ENCODE measurements around the gene MYH7B.

MYH7B gene

DNA sequence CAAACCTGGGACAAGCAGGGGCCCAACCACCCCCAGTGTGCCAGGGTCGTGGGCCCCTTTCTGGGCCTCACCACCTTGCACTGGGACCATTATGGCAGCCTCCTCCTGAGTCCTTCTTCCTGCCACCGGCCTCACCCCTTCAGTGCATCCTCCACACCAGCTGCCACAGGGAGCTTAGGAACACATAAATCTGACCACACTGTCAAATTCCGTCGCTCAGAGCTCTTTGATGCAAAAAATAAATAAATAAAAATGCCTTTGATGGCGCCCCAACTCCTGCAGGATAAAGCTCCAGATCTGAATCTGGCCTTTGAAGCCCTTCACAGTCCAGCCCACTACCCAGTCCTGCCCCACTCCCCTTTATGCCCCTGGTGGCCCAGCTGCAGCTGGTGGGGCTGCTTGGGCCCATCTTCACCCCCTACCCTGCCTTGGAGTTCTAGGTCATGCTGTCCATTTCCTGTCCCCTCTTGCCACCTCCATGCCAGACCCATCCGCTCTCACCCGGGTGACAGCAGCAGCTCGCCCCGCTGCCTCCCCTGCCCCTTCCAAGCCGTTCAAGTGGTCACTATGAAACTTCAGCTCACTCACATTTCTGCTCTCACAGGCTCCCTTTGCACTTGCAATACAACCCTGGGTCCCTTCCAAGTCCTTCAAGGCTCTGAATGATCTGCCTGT lies 16.0 kb downstream of the MYH7B start:
- no peaks in the 10 kb centered on the region for H3K36me3 ChIP-seq (ENCODE audit: control insufficient read depth, insufficient read depth, low read length)
- 91 to 94% methylated on average over 10 of the region's 10 CpGs for WGBS, 2 experiments
- H3K9me3 ChIP-seq (ENCODE audit: control insufficient read depth, low read length) = no peaks in the 10 kb centered on the region
- no peaks in the 10 kb centered on the region for H3K27me3 ChIP-seq (ENCODE audit: control insufficient read depth, insufficient read depth, low read length, poor library complexity, severe bottlenecking)
- H3K4me1 ChIP-seq (ENCODE audit: control insufficient read depth, insufficient read depth, low read length) = peaks cover 4% of the 10 kb centered on the region
- no peak overlapping the region for H3K27ac ChIP-seq (ENCODE audit: insufficient read depth, low read depth, low read length, poor library complexity, severe bottlenecking)
- no peak overlapping the region for H3K4me3 ChIP-seq (ENCODE audit: insufficient read depth, low read depth, low read length)

DNA sequence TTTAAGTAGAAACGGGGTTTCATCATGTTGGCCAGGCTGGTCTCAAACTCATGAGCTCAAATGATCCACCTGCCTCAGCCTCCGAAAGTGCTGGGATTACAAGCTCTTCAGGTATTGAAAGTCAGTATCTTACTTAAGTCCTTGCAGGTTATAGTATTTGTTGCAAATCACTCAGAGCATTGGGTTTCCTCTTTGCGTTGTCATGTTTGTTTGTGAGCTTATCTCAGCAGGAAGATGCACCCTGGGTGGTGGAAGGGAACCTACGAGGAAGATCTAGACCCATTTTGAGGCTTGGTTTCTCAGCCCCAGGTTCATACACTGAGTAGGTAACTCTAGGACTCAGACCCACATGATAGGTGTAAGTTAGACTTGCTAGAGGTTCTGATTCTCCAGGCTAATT lies 18.6 kb downstream of the MYH7B start:
- Histone ChIP-seq H3K27ac (ENCODE audit: insufficient read depth, low read depth, low read length, poor library complexity, severe bottlenecking) (no peak overlapping the region), H3K4me1 (ENCODE audit: control insufficient read depth, insufficient read depth, low read length) (no peaks in the 10 kb centered on the region), H3K27me3 (ENCODE audit: control insufficient read depth, insufficient read depth, low read length, poor library complexity, severe bottlenecking) (no peaks in the 10 kb centered on the region), H3K4me3 (ENCODE audit: insufficient read depth, low read depth, low read length) (no peak overlapping the region), H3K9me3 (ENCODE audit: control insufficient read depth, low read length) (no peaks in the 10 kb centered on the region), H3K36me3 (ENCODE audit: control insufficient read depth, insufficient read depth, low read length) (no peaks in the 10 kb centered on the region)
- WGBS, 2 experiments = 68 to 70% methylated on average over 4 of the region's 4 CpGs

DNA sequence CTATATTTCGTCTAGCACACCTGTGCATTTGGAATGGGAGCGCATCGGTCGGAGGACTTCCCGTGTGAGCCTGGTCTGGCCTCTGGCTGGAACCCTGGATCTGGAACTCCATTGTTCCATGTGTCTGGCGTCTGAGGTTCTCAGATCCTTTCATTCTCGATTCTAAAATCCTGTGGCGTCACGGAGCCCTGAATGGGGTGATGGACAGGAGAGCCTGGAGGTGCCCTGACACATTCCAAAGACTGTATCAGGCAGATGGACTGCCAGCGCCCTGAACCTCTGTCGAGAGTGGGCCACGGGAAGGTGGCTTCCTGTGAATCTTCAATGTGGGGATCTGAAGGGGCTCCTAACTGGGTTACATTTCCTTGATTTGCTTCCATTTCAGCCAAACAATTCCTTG lies 20.6 kb downstream of the MYH7B start:
- Histone ChIP-seq H3K27me3 (ENCODE audit: control insufficient read depth, insufficient read depth, low read length, poor library complexity, severe bottlenecking) (no peaks in the 10 kb centered on the region), H3K4me1 (ENCODE audit: control insufficient read depth, insufficient read depth, low read length) (no peaks in the 10 kb centered on the region), H3K4me3 (ENCODE audit: insufficient read depth, low read depth, low read length) (no peak overlapping the region), H3K9me3 (ENCODE audit: control insufficient read depth, low read length) (no peaks in the 10 kb centered on the region), H3K36me3 (ENCODE audit: control insufficient read depth, insufficient read depth, low read length) (no peaks in the 10 kb centered on the region), H3K27ac (ENCODE audit: insufficient read depth, low read depth, low read length, poor library complexity, severe bottlenecking) (no peak overlapping the region)
- WGBS, 2 experiments = 91 to 94% methylated on average over 12 of the region's 12 CpGs

DNA sequence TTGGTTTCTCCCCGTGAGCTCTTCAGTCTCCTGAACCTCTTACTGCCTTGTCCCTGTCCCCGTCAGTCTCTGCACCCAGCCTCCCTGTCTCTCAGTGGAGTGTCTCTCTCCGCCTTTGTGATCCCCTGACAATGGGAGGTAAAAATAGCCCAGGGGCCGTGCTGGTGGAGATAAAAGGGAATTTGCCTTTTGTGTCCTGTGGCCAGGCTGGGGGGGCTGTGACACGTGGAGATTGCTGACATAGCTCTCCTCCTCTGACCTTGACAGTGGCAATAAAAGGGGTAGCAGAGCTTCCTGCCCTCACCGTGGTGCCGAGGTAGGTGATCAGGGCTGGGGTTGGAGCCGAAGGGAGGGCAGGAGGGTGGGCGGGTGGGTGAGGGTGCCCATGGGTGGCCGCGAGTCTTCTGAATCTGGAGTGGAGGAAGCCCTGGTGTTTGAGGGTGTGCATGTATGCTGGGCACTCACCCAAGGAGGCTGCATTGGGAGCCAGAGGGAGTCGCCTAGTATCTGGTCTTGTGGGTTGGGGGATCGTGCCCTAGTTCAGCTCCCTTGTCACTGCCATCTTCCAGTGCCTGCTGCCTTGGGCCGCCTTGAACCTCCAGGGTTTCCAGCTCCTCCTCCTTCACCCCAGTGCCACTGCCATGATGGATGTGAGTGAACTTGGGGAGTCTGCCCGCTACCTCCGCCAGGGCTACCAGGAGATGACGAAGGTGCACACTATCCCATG lies 21.9 kb downstream of the MYH7B start:
- no peak overlapping the region for H3K4me3 ChIP-seq (ENCODE audit: insufficient read depth, low read depth, low read length)
- no peaks in the 10 kb centered on the region for H3K27me3 ChIP-seq (ENCODE audit: control insufficient read depth, insufficient read depth, low read length, poor library complexity, severe bottlenecking)
- WGBS, 2 experiments = 70 to 71% methylated on average over 17 of the region's 17 CpGs
- H3K9me3 ChIP-seq (ENCODE audit: control insufficient read depth, low read length) = no peaks in the 10 kb centered on the region
- H3K27ac ChIP-seq (ENCODE audit: insufficient read depth, low read depth, low read length, poor library complexity, severe bottlenecking) = no peak overlapping the region
- H3K36me3 ChIP-seq (ENCODE audit: control insufficient read depth, insufficient read depth, low read length) = no peaks in the 10 kb centered on the region
- H3K4me1 ChIP-seq (ENCODE audit: control insufficient read depth, insufficient read depth, low read length) = no peaks in the 10 kb centered on the region

DNA sequence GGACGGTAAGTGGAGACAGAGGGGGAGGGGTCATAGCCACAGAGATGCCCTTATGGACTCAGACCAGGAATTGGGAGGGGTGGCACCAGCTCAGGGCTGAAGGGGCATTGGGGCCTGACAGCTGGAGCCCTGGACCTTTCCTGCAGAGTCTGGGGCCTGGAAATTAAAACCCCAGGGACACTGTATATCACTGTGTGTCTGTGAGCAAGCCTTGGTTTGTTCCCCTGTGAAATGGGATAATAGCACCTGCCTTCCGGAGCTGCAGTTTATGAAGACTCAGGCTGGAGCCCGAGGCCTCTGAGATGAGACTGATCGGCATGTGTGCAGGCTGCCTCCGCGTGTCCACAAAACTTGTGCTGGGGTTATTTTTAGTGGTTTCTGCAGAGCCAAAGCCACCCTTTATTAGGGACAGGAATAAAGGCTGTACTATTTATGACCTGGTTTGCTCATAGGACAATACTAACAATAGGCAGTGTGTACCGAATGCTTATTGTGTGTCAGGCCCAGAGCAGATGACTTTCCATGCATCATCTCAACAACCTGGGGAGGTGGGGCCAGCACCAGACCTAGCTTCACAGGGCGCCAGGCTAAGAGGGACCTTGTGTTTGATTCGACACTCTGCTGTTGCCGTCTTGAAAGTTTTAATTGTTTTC lies 22.6 kb downstream of the MYH7B start:
- no peaks in the 10 kb centered on the region for H3K27me3 ChIP-seq (ENCODE audit: control insufficient read depth, insufficient read depth, low read length, poor library complexity, severe bottlenecking)
- 89 to 90% methylated on average over 10 of the region's 10 CpGs for WGBS, 2 experiments
- H3K4me3 ChIP-seq (ENCODE audit: insufficient read depth, low read depth, low read length) = no peak overlapping the region
- H3K36me3 ChIP-seq (ENCODE audit: control insufficient read depth, insufficient read depth, low read length) = no peaks in the 10 kb centered on the region
- H3K9me3 ChIP-seq (ENCODE audit: control insufficient read depth, low read length) = no peaks in the 10 kb centered on the region
- H3K4me1 ChIP-seq (ENCODE audit: control insufficient read depth, insufficient read depth, low read length) = peaks cover 4% of the 10 kb centered on the region
- H3K27ac ChIP-seq (ENCODE audit: insufficient read depth, low read depth, low read length, poor library complexity, severe bottlenecking) = no peak overlapping the region

DNA sequence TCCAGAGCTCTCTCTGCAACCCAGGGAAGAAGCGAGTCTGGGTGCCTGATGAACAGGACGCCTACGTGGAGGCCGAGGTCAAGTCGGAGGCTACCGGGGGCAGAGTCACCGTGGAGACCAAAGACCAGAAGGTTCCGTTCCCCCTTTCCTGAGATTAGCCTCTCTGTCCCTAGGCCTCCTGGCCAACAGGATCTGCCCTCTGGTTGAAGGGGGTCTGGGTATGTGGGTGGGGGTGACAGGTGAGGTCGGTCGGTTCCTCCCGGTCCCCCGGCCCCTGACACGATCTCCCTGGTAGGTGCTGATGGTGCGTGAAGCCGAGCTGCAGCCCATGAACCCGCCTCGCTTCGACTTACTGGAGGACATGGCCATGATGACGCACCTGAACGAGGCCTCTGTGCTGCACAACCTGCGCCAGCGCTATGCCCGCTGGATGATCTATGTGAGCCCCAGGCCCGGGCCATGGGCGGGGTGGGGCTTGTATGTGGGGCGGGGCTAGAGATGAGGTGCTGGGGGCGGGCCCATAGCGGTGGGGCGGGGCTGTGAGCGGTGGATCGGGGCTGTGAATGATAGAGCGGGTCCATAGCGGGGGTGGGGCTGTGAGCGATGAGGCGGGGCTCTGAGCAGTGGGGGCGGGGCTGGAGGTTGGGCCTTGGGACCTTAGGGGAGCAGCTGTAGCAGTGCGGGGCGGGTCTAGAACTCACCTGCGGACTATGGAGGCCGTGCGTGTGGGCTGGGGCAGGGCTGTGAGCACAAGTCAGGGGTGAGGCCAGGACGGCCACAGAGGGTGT lies 23.9 kb downstream of the MYH7B start:
- Histone ChIP-seq H3K27me3 (ENCODE audit: control insufficient read depth, insufficient read depth, low read length, poor library complexity, severe bottlenecking) (peaks cover 7% of the 10 kb centered on the region), H3K9me3 (ENCODE audit: control insufficient read depth, low read length) (no peaks in the 10 kb centered on the region), H3K4me1 (ENCODE audit: control insufficient read depth, insufficient read depth, low read length) (peaks cover 16% of the 10 kb centered on the region), H3K4me3 (ENCODE audit: insufficient read depth, low read depth, low read length) (no peak overlapping the region), H3K27ac (ENCODE audit: insufficient read depth, low read depth, low read length, poor library complexity, severe bottlenecking) (no peak overlapping the region), H3K36me3 (ENCODE audit: control insufficient read depth, insufficient read depth, low read length) (no peaks in the 10 kb centered on the region)
- WGBS, 2 experiments = 90 to 95% methylated on average over 42 of the region's 42 CpGs

DNA sequence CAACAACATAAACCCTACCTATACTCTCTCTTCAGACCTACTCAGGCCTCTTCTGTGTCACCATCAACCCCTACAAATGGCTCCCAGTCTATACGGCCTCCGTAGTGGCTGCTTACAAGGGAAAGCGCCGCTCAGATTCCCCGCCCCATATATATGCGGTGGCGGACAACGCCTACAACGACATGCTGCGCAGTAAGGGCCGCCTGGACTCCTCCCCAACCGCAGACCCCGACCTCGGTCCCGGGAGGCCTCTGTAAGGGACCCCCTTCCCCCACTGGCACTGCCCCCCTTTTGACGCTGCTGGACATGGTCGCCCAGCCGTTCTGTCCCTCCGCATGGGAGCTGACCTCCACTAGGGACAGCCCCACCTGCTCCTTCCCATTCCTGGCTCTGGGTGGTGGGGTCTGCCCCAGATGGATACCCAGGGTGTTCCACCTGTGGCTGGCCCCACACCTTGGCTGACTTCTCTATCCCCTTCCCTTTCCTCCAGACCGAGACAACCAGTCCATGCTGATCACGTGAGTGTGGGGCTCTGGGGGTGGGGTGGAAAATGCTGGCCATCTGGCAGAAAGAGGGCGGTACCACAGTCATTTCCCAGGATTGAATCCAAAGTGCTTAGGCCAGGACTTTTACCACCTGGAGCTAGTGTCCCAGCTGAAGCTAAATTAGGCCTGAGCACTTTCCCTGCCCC lies 25.0 kb downstream of the MYH7B start:
- Histone ChIP-seq H3K27me3 (ENCODE audit: control insufficient read depth, insufficient read depth, low read length, poor library complexity, severe bottlenecking) (peaks cover 7% of the 10 kb centered on the region), H3K4me1 (ENCODE audit: control insufficient read depth, insufficient read depth, low read length) (peaks cover 22% of the 10 kb centered on the region), H3K4me3 (ENCODE audit: insufficient read depth, low read depth, low read length) (no peak overlapping the region), H3K36me3 (ENCODE audit: control insufficient read depth, insufficient read depth, low read length) (no peaks in the 10 kb centered on the region), H3K27ac (ENCODE audit: insufficient read depth, low read depth, low read length, poor library complexity, severe bottlenecking) (no peak overlapping the region), H3K9me3 (ENCODE audit: control insufficient read depth, low read length) (no peaks in the 10 kb centered on the region)
- 89 to 91% methylated on average over 22 of the region's 22 CpGs for WGBS, 2 experiments

DNA sequence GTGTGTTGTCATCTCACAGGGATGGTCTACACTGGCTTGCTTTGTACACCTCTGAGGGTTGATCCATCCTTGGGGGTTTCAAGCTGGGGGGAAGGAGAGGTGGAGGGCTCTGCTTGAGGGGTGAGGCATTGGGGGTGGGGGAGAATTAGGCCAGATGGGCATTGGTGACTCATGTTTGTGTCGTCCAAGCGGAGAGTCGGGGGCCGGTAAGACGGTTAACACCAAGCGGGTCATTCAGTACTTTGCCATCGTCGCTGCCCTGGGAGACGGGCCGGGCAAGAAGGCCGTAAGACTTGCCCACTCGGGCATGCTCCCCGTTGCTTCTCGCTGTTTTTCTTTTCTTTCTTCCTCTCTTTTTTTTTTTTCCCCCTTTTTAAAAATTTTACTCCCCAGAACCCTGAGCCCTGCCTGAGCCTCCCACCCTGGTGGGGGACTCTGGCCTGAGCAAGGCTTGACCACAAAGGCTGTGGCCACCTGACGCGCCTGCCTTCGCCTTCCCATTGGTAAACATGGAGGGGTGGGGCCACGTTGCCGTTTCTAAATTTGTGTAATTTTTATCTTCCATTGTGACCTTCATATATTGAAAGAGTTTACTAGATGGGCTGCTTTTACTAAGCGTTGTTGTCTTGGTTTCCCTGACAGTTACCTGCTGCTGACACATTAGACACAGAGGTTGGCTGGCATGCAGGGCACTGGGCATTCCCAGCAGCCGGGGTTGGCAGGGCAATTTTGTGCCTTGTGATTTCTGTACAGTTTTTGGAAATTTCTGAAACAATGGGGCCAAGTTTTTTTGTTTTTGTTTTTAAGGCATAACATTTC lies 26.8 kb downstream of the MYH7B start:
- H3K4me1 ChIP-seq (ENCODE audit: control insufficient read depth, insufficient read depth, low read length) = peaks cover 26% of the 10 kb centered on the region
- no peaks in the 10 kb centered on the region for H3K9me3 ChIP-seq (ENCODE audit: control insufficient read depth, low read length)
- no peaks in the 10 kb centered on the region for H3K36me3 ChIP-seq (ENCODE audit: control insufficient read depth, insufficient read depth, low read length)
- H3K27ac ChIP-seq (ENCODE audit: insufficient read depth, low read depth, low read length, poor library complexity, severe bottlenecking) = no peak overlapping the region
- H3K27me3 ChIP-seq (ENCODE audit: control insufficient read depth, insufficient read depth, low read length, poor library complexity, severe bottlenecking) = peaks cover 7% of the 10 kb centered on the region
- 93 to 95% methylated on average over 21 of the region's 21 CpGs for WGBS, 2 experiments
- no peak overlapping the region for H3K4me3 ChIP-seq (ENCODE audit: insufficient read depth, low read depth, low read length)

DNA sequence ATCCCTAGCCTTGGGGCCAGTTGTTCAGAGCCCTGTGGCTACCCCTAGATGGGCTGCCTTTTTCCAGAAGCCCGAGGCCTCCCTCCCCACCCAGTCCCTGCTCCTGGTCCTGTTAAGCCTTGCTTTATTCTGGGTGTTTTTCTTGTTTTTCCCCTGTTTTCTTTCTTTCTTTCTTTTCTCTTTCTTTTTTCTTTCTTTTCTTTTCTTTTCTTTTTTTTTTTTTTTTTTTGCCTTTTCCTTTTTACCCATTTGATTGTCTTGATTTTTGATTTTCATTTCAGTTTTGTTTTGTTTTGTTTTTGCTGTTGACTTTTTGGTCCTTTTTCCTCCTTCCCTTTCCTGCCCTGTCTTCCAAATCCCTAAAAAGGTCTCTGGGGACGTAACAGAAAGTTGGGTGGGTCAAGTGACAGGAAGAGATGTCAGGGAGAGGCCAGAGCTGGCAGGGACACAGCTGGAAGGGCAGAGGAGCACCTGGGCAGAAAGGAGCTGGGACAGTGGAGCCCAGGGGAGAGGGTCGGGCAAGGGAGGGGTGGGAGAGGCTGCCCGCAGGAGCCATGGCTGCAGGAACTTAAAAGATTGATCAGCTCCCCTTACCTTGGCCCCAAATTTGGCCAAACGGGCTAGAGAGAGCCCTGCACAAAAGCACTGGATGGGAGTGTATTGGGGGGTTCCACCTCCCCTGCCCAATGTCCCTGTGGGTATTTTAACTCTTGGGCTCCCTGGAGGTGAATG lies 27.6 kb downstream of the MYH7B start:
- H3K27ac ChIP-seq (ENCODE audit: insufficient read depth, low read depth, low read length, poor library complexity, severe bottlenecking) = no peak overlapping the region
- 42 to 53% methylated on average over 5 of the region's 5 CpGs for WGBS, 2 experiments
- H3K27me3 ChIP-seq (ENCODE audit: control insufficient read depth, insufficient read depth, low read length, poor library complexity, severe bottlenecking) = peaks cover 7% of the 10 kb centered on the region
- no peaks in the 10 kb centered on the region for H3K9me3 ChIP-seq (ENCODE audit: control insufficient read depth, low read length)
- H3K4me1 ChIP-seq (ENCODE audit: control insufficient read depth, insufficient read depth, low read length) = peaks cover 26% of the 10 kb centered on the region
- H3K4me3 ChIP-seq (ENCODE audit: insufficient read depth, low read depth, low read length) = no peak overlapping the region
- H3K36me3 ChIP-seq (ENCODE audit: control insufficient read depth, insufficient read depth, low read length) = no peaks in the 10 kb centered on the region

Data from ectodermal cell (in vitro differentiated cells).